ENCODE measurements around the gene NRXN3. TPM values are rescaled to one million over a fixed set of nuclear protein-coding genes. Genes with fewer than 3 reads are reported as not detected.

NRXN3 gene
- total and polyA plus RNA-seq, 2 of the 4 experiments (the other 2 are of a cell fraction), result 4.8 to 25.1 TPM

DNA sequence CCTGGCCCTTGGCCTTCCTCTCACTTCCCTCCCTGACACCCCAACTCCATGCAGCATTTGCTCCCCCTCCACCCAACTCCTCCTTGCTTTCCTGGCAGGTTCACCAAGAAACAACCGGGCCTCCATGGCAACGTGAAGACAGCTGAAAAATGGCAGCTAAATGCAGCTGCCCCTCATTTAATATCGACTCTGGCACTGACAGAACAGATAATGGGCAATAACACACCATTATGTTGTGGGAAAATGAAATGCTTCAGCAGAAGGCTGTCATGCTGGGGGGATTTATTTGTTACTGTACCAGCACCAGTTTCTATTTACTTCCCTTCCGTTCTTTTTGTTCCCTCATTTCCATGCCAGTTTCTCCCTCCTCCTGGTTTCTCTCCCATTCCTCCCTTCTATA, 440.8 kb downstream of the NRXN3 start:
- Histone ChIP-seq H3K14ac (replicated peaks; ENCODE audit: low read depth, low read length) (no peak overlapping the region), H2BK5ac (ENCODE audit: low read depth, low read length, poor library complexity, severe bottlenecking) (no peak overlapping the region), H4K91ac (ENCODE audit: insufficient read depth, low read depth, low read length) (no peak overlapping the region), H3K4me1 (ENCODE audit: control insufficient read depth, insufficient read depth, low read length) (peaks cover 2% of the 10 kb centered on the region; the same call in 1 of the 2 replicates), H2AFZ (replicated peaks; ENCODE audit: low read length, poor library complexity) (no peak overlapping the region), H2BK120ac (ENCODE audit: low read depth, low read length) (no peak overlapping the region), H3K9me3 (ENCODE audit: control insufficient read depth, insufficient read depth, low read length) (peaks cover 5% of the 10 kb centered on the region; the same call in 1 of the 2 replicates), H2AK5ac (ENCODE audit: low read depth, low read length) (no peak overlapping the region), H4K8ac (ENCODE audit: low read depth in 2 of 2, low read length in 2 of 2) (no peak overlapping the region), H3K4me2 (ENCODE audit: low read depth, low read length) (no peak overlapping the region), H3K79me1 (ENCODE audit: low read depth in 1 of 2, low read length in 2 of 2) (no peaks in the 10 kb centered on the region), H3K9me1 (ENCODE audit: insufficient read depth, low read length) (no peaks in the 10 kb centered on the region), H4K20me1 (ENCODE audit: insufficient read depth, low read length) (no peaks in the 10 kb centered on the region), H3K27ac (ENCODE audit: insufficient read depth, low read length) (no peak overlapping the region), H3K9ac (ENCODE audit: low read depth, low read length) (no peak overlapping the region), H3K56ac (ENCODE audit: extremely low read depth, insufficient read depth, low read length) (no peak overlapping the region), H3K27me3 (ENCODE audit: control insufficient read depth, insufficient read depth, low read length) (no peaks in the 10 kb centered on the region), H3K18ac (ENCODE audit: low read depth, low read length) (no peak overlapping the region), H2AK9ac (replicated peaks; ENCODE audit: low read depth, low read length, poor library complexity) (no peak overlapping the region), H3K23ac (ENCODE audit: low read depth, low read length) (no peak overlapping the region), H3K36me3 (ENCODE audit: control insufficient read depth, insufficient read depth, low read length) (no peaks in the 10 kb centered on the region), H3K4ac (ENCODE audit: low read depth, low read length) (no peak overlapping the region), H2BK20ac (ENCODE audit: low read depth, low read length) (no peak overlapping the region), H2BK15ac (ENCODE audit: low read depth, low read length) (no peak overlapping the region), H4K5ac (ENCODE audit: low read depth, low read length) (no peak overlapping the region), H3K4me3 (ENCODE audit: insufficient read depth, low read depth, low read length) (no peak overlapping the region)
- in situ Hi-C loops (cut with MboI; ENCODE audit: low sequenced_read_pairs), result no loop called here
- BruUV-seq (replicated peaks), result no TSS peak
- dilution Hi-C loops (cut with HindIII; ENCODE audit: low sequenced_read_pairs, unreplicated experiment), result no loop called here
- TF ChIP-seq RFX5 (IDR thresholded peaks at IDR 0.05; ENCODE audit: low read depth, low read length) (no peak), RCOR1 (IDR thresholded peaks at IDR 0.05; ENCODE audit: insufficient replicate concordance, low read length) (no peak), MXI1 (IDR thresholded peaks at IDR 0.05; ENCODE audit: borderline replicate concordance, low read depth, low read length) (no peak), FOS (IDR thresholded peaks at IDR 0.05; ENCODE audit: low read depth, low read length) (no peak), BHLHE40 (IDR thresholded peaks at IDR 0.05; ENCODE audit: low read depth, low read length) (no peak), MAZ (IDR thresholded peaks at IDR 0.05; ENCODE audit: borderline replicate concordance, low read depth, low read length) (no peak)
- TF ChIP-seq, protein P1, sequence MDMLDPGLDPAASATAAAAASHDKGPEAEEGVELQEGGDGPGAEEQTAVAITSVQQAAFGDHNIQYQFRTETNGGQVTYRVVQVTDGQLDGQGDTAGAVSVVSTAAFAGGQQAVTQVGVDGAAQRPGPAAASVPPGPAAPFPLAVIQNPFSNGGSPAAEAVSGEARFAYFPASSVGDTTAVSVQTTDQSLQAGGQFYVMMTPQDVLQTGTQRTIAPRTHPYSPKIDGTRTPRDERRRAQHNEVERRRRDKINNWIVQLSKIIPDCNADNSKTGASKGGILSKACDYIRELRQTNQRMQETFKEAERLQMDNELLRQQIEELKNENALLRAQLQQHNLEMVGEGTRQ (IDR thresholded peaks at IDR 0.05; ENCODE audit: low read depth, low read length), result no peak
- POLR2A ChIA-PET (ENCODE audit: unreplicated experiment), result no interaction called here
- DNase-seq (no peak), ATAC-seq (ENCODE audit: low read depth) (no peak)
- WGBS, 2 experiments (ENCODE audit: extremely low coverage in 2 of 2, insufficient read length in 1 of 2), result no CpG with 5 or more reads among the region's 4 CpGs
- CTCF ChIA-PET, result no interaction called here
- intact Hi-C loops (cut with micrococcal nuclease), result no loop called here

Measured in IMR-90 (cell line).